DMS 273 treated with DMSO at 0.1 percent for 48 hours (cell line): ENCODE data around the gene UBE2E2.

ENCODE experiments used
- DNase-seq: peaks from one replicate; lab custom pipeline; 2025; lab: John Stamatoyannopoulos, UW

The UBE2E2 gene

DNA sequence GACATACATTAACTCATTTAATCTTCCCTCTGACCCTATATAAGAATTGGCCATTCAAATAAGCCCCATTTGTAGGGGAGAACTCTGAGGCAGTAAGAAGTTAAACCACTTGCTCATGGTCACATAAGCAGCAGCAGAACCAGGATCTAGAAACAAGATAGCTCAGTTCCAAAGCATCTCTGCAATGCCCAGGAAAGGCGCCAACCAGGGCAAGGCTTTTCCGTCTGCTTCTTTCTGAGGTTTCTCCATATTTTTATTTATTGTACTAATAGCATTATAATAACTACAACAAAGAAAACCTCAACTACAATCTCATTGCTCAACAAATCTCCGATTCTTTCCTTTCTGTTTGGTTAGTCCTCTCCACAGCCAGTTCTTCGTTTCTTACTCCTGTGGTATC, 4.3 kb upstream of the UBE2E2 start:
- no peak for DNase-seq

DNA sequence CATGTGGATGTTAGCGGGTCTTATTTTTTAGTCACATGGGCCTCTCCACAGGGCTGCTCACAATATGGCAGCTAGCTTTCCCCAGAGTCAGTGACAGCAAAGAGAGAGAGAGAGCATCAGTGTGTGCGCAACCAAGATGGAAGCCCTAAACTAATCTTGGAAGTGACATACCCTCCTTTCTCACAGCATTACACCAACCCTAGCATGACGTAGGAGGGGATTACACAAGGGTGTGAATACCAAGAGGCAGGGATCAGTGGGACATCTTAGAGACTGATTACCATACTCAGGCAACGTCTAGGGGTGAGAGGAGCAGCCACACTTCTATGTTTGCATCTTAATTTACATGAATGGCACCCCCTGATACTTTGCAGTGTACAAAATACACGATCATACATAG, 3.5 kb upstream of the UBE2E2 start:
- no peak for DNase-seq

DNA sequence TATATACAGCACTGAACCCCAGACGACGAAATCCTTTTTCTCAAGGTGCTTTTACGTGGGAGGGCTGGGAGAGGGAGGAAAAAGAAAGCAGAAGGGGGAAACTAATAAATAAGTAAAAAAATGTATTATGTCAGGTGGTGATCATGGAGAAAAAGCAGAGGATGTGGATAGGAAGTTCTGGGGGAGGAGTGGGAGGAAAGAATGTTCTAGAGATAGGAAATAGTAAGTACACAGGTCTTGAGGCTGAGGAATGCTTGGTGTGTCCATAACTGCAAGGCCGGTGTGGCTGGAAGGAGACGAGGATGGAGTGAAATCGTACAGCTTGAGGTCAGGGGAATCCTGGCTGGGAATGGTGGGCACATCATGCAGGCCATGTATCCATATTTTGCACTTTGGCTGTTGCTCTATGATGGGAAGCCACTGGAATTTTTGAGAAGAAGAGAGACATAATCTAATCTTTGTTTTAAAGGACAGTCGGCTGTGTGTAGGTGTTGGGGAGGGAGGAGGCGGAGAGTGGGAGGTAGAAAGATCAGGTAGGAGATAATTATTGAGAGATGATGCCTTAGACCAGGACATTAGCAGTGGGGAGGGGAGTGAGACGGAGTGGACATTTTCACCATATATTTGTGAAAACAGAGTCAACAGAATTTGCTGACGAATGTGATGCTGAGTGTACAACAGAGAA, 1.8 kb upstream of the UBE2E2 start:
- no peak for DNase-seq

DNA sequence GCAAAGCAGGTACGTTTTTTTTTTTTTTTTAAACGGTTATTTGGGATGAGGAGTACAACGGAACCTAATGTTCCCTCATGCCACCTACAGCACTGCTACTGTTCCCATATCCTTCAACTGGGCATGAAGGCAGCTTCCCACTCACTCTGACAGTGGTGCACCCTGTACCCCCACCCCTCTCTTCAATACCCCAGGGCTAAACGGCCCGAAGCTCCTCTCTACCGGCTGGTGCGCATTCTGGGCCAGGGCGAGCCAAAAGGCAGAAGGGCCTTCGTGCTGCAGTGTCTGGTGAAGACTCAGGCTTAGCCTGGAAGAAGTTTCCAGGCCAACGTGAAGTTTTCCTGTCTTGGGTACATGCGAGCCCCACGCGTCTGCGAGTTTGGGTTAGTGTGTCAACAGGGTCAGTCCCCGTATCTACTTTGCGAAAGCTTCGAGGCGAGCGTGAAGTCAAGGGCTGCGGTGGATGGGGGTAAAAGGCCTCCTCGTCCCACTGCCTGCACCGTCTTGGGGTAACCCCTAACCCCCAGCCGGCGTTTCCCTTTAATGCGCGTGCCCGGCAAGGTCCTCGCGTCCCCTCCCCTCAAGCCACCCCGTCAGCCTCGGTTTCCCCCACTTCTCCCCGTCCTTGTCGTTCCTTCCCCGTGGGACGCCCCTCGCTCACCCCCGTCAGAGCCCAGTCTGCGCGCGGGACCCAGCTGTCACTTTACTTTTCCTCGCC, 765 bp upstream of the UBE2E2 start:
- DNase-seq = no peak

DNA sequence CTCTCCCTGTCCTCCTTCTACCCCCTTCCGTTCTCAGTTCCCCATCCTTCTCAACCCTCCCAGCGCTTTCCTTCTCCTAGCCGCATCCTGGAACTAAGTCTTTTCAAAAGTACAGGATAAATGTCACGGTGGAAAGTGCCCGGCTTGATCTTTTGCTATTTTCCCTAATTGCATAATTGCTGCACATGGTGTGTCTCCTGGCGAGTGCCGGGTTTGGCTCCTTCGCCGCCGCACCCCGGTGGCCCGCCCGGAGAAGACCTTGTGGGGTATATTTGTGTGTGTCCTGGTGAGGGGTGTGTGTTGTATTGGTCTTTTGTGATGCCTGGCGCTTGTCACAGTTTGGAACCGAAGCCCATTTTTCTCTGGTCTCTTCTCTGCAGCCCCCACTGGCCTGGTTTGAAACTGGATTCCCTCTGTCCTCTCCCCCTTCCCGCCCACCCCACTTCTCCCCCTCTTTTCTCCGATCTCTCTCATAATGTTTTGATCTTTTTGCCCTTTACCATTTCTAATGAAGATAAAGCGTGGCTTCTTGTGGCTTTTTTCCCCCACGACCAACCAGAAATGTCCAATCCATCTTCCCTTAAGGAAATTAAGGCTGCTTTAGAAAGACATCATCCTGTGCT, 692 bp downstream of the UBE2E2 start:
- DNase-seq = no peak

DNA sequence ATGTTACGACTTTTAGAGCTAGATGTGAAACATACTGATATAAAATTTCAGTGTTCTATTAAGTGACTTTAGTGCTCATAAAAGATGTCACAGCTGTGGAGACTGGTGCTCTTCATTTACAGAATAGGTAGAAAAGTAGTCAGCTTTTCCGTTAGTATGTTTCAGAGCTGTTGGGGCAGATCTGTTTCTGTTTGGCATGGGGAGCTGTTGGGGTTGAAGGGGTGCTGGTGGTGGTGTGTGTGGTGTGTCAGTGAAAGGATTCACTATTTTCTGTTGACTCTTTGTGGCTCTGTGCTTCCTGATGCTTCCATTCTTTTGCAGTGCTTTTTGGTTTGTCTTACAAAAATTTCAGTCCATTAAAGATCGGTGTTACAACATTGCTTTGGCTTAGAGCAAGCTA, 3.2 kb downstream of the UBE2E2 start:
- DNase-seq = no peak

DNA sequence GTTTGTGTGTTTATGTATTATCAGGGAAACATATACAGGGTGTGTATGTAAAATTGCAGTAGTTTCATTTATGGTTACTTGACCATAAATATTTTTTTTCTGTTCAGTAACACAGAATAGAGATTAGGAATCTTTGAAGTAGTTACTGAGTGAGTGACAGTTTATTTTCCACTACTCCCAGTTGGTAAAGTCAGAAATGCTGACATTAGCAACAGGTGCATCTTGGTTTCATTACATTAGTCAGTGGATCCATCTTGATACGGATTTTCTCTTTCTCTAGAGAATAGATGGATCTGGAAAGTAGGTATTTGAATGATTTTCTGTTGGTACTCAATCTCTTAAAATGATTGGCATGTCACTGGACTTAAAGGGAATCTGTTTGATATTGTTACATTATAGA, 6.0 kb downstream of the UBE2E2 start:
- DNase-seq = no peak

DNA sequence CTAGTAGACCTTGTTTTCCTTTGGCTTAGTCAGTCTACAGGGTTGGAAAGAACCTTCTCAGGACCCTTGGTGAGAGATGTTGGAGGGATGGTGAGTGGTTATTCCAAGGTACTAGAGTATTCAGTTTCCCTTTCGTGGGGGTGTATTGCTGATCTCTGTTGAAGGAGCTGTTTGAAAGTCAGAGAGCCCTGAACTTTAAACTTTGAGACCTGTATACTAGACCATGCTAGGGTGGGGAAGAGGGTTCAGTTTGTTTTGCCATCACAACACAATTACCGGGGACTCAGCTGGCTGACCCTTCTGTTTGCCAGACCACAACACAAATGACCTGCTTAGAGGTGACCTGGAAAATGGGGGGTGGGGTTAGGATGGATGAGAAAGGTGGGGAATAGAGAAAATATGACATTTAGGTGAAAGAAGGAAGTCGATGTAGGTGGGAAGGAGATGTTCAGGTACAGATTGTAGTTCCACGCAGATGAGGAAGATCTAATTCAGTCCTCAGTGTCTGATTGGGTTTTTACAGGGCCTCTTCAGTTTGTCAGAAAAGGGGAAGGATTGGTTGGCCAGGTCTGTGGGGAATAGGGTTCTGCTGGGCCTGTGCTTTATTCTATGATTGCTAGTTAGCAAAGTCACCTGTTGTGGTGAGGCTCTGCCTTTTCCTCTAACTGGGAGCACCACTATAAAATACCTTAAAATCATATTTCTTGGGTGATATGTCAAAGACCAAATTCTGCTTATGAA, 6.8 kb downstream of the UBE2E2 start:
- DNase-seq = no peak

DNA sequence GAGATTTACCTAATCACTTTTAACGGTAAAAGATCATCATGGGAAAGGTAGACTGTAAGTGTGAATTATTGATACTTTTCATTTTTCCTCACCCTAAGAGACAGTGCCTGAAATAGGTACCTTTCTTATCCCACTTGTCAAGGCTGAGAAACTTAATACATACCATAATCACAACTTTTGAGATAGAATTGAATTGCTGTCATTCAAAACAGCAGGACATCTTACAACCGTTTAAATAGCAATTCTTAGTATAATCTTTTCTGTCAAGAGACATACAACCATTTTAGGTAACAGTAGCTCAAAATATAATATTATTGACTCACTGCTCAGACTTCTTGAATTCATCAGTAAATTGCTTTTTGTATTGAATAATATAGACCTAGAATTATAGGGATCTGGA, 10.7 kb downstream of the UBE2E2 start:
- DNase-seq = no peak

DNA sequence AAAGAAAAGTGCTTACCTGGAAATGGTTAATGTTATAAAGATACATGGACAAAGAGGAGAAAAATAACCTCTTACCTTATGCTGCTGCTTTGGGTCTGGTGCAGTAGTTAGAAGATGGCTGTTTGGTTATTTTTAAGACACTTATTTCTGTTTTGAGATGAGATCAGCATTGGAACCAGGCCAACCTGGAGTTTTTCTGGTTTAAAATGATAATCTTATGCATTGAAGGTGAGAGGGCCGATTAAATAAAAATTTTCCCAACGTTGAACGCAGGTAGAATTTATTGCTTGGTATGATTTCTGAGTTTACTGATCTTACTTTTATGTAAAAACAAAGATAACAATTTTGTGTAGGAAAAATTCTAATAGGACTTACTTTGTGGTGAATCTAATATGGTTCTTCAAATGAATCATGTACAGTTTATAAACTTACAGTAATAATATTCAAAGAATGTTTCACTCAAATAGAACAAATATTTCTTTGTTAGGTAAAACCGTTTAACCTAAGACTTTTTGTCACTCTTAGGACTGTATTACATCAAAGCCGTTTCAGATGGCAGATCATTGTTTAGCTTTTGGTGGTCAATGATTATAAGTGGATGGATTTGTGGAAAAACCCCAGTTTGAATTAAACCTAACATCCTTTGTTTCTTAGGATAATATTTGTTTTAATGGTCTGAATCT, 14.9 kb downstream of the UBE2E2 start:
- no peak for DNase-seq

DNA sequence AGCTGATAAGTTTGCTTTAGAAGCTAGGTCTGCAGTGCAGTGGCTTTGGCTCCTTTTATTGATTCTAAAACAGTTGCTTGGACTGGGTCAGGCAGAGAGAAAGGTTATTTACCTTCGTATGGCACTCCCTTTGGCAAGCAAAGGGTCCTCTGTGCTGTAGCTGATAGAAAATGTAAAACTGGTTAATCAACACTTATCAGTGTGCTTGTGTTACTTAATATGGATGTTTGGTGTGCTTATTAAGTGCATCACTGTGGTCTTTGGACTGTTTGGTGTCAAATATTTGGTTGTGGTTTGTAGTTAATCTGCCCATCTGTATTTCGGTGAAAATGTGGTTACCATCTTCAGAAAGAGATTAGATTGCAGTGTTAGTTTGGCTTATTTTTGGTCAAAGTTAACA, 16.0 kb downstream of the UBE2E2 start:
- no peak for DNase-seq

DNA sequence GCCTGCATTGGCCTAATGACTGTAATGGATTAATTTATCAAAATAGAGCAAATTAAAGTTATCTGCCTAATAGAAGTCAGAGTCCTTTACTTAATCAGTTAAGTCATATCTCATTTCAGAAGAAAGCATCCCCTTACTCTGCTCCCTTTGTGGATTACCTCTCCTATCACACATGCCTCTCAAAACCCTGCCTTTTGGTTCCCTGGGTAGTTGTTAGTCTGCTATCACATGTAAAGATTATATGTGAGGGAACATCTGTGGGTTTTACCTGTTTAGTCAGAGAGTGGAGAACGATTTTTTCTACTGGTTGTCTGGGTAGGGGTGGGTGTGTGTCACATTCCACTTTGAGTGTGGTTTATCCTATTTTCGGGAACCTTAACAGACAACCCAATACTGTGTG, 16.4 kb downstream of the UBE2E2 start:
- DNase-seq = no peak

DNA sequence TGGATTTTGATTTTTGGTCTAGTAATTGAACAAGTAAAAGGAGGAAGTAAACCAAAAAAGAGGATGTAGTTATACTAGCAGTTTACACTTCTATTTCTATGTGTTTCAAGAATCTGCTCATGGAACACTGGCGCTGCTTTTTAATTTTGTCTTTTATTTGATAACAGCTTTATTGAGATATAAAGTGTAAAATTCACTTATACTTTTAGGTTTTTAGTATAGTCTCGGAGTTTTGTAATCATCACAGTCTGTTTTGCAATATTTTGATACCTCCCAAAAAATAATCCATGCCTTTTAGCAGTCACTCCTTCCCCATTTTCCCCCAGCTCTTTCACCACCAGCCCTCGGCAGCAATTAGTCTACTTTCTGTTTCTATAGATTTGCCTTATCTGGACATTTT, 18.0 kb downstream of the UBE2E2 start:
- DNase-seq = no peak

DNA sequence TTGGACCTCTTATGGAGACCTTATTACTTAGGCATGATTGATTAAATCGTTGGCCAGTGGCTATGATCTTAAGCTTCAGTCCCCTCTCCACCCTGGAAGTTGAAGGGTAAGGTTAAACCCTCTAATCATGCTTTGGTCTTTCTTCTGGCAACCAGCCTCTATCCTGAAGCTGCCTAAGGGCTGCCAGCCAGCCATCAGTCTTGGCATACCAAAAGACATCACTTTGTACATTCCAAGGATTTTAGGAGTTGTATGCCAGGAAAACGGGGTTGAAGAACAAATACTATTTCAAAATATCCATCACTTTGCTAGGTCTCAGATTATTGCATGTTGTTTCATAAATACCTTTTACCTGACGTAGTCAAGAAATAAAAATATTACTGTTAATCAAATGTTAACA, 28.9 kb downstream of the UBE2E2 start:
- DNase-seq = no peak

DNA sequence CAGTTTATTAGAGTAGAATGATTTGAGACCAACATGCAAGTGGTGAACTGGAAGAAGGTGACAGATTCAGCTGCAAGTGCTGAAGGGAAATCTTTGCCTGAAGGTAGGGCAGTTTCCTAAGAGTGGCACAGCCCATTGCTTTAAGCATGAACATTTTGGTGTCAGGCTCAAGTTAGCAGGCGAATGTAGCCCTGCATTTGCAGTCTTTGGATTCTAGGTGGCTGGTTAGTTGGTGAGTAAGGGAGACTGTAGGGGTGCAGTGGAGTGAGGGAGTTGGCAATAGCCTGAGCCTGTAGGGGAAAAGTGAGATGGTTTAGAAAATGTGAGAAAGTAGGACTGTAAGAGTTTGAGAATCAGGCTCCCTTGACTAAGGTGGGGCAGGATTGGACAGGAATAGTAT, 29.7 kb downstream of the UBE2E2 start:
- DNase-seq = no peak

DNA sequence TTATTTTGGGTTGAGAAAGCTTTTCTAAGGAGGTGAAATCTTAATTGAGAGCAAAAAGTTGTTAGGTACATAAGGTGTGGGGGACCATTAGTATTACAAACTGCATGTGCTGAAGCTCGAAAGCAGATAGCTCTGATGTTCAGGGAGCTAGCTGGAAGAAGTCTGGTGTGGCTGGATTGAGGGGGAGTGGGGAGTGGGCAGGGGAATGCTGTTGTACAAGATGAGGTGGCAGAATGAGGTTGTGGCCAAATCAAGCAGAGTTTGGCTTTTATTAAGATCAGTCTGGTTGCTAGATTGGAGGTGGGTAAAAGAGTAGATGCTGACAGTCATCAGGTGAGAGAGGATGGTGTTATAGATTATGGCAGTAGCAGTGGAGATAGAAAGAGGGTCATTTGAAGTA, 32.1 kb downstream of the UBE2E2 start:
- DNase-seq = no peak

DNA sequence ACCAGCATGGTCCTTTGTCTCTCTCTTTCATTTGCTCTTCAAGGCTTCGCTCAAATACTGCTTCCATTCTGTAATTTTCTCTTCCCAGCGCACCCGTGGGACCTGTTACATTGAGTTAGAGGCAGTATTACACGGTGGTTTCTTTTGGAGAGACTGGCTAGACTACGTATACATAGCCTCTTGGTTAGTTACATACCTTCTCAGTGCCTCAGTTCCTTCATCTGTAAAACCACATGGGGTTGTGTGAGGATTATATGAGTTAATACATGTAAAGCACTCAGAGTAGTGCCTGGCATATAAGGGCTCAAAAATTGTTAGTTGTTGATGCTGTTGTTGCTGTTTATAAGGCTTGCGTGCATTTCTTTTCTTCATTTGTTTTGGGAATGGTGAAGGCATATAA, 33.8 kb downstream of the UBE2E2 start:
- DNase-seq = no peak

DNA sequence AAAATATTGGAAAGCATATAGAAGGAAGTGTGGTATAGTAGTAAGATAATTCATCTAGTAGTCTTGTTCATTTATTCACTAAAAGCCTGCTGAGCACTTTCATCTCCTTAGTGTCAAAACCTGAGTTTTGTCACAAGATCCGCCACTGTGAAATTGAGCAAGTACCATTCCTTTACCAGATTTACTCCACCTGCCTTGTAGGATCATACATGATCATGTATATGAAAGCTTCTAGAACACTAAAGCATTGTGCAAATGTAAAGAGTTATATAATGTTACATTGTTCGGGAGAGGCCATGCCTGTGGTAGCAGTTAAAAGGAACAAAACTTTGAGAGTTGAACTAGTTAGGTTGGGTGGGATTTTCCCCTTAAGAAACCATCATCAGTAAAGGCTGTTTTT, 35.0 kb downstream of the UBE2E2 start:
- no peak for DNase-seq

DNA sequence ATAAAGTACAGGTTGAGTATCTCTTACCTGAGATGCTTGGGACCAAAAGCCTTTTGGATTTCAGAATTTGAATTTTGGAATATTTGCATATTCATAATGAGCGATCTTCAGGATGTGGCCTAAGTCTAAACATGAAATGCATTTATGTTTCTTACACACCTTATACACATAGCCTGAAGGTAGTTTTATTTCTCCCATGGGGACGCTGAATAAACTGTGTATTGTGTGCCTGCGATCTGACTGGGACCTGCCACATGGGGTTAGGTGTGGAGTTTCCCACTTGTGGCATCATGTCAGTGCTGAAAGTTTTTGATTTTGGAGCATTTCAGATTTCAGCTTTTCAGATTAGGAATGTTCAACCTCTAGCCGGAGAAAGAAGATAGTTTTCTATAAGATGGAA, 35.5 kb downstream of the UBE2E2 start:
- no peak for DNase-seq

DNA sequence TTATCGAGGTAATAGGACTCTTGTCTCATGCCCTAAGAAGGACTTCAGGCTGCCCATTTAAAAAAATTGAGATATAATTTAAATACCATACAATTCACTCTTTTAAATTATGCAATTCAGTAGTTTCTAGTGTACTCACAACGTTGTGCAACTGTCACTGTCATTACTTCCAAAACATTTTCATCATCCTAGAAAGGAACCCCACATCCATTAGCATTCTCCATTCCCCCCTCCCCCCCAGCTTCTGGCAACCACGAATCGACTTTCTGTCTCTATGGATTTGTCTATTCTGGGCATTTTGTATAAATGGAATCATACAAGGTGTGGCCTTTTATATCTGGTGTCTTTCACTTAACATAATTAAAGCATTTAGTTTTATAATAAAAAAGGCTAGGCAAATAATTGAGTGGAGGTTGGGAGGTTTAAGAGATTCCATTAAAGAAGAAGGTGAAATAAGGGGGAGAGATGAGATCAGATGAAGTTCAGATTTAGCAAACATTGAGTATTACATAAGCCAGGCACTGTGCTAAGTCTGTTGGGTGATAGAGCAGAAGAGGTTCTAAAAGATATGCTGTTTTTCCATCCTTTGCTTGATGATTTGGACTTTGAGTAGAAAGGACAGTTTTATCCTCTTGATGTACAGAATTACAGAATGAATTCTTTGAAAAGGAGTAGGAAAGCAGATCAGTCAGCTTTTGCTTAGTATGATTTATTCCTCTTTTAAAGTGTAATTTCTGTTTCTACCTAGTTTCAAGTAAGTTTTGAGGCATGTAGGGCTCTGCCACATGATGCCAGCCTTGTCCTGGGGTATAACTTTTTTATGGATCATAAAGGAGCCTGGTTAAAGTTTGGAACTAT, 36.3 kb downstream of the UBE2E2 start:
- no peak for DNase-seq

DNA sequence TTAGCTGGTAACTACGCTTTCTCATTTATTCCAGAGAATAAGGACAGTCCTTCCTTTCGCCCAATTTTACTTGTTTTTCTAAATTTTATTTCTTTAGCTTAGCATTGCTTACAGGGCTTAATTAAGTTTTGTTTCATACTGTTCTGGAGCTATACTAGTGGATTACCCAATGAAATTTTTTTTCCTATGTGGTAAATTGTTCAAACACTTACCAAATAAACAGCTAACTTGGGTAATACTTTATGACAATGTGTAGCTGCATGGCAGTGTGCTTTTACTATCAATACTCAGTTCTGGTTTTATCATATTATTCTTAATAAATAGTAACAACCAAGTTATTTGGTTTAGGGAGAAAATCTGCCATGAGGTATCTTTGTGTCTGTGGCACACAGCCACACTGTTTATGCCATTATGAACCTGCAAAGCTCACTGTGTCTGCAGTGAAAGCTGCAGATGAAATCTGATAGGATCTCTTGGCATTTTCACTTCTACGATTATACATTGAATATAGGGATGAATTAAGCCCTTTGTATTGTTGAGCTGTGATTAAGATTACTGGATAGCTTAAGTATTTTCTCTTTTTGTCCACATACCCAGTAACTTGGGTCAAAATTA, 37.2 kb downstream of the UBE2E2 start:
- DNase-seq = no peak
